Type B pancreatic cell (in vitro differentiated cells): ENCODE data around the gene DET1. TPM values are rescaled to one million over a fixed set of nuclear protein-coding genes. Genes with fewer than 3 reads are reported as not detected.
"Not testable (repeated sequence)": the region's sequence is repeated elsewhere in the genome, so short reads cannot be mapped to it uniquely, and the experiment has no call there.

Experiments
- DNase-seq: peaks from one replicate; pipeline ENCODE4 v3.0.0; 2021; ENCODE audit warnings: mixed read lengths; ENCODE audit not compliant: unreplicated experiment; ENCODE audit errors: extremely low spot score
- H3K27ac Mint-ChIP-seq: 2 replicates; pipeline ENCODE4 v1.8.0; 2021; ENCODE audit warnings: mild to moderate bottlenecking, mixed read lengths
- H3K27me3 Mint-ChIP-seq: 2 replicates; pipeline ENCODE4 v1.8.0; 2021; ENCODE audit warnings: mixed read lengths
- H3K36me3 Mint-ChIP-seq: 2 replicates; pipeline ENCODE4 v1.8.0; 2021; ENCODE audit warnings: mixed read lengths
- H3K4me1 Mint-ChIP-seq: one replicate; pipeline ENCODE4 v1.8.0; 2021; ENCODE audit warnings: mixed read lengths; ENCODE audit not compliant: unreplicated experiment
- H3K4me3 Mint-ChIP-seq: 2 replicates; pipeline ENCODE4 v1.8.0; 2021; ENCODE audit warnings: mild to moderate bottlenecking, mixed read lengths
- H3K9me3 Mint-ChIP-seq: 2 replicates; pipeline ENCODE4 v1.8.0; 2021; ENCODE audit warnings: mixed read lengths
- total RNA-seq: library from RNA; stranded (reverse); gene quantifications from 2 replicates; pipeline ENCODE4 v1.2.1, GENCODE V29; 2021; ENCODE audit warnings: low replicate concordance
- TF ChIP-seq, protein P1 (sequence below): fragments of 200-600 bp; sonication (generic); conservative IDR thresholded peaks from 2 replicates; pipeline ENCODE4 v1.5.0; 2021; ENCODE audit warnings: antibody characterized with exemption, mild to moderate bottlenecking

DET1 gene
- total RNA-seq, 1 donor from 2014 or later: 10.7 TPM

DNA sequence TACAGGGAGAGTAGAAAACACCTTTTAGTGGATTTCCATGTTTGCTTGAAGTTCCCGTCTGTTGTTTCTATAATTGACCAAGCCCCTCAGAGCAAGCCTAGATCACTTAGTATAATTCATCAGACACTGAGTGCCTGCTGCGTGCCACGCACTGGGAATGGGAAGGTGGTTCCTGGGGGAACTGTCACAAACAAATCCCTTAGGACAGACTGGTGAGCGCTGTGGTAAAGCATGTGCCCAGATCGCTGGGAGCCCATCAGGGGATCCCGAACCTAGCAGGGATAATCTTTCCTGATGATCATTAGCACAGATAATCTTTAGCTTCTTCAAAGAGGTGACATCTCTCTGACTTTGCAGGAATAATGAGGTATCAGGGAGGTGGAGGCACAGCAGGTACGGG lies 69.4 kb downstream of the DET1 start:
- Mint-ChIP-seq H3K9me3 (no peaks in the 10 kb centered on the region), H3K36me3 (peaks cover 7% of the 10 kb centered on the region), H3K4me3 (no peak overlapping the region), H3K27me3 (no peaks in the 10 kb centered on the region), H3K4me1 (no peaks in the 10 kb centered on the region), H3K27ac (no peak overlapping the region)
- TF ChIP-seq, protein P1, sequence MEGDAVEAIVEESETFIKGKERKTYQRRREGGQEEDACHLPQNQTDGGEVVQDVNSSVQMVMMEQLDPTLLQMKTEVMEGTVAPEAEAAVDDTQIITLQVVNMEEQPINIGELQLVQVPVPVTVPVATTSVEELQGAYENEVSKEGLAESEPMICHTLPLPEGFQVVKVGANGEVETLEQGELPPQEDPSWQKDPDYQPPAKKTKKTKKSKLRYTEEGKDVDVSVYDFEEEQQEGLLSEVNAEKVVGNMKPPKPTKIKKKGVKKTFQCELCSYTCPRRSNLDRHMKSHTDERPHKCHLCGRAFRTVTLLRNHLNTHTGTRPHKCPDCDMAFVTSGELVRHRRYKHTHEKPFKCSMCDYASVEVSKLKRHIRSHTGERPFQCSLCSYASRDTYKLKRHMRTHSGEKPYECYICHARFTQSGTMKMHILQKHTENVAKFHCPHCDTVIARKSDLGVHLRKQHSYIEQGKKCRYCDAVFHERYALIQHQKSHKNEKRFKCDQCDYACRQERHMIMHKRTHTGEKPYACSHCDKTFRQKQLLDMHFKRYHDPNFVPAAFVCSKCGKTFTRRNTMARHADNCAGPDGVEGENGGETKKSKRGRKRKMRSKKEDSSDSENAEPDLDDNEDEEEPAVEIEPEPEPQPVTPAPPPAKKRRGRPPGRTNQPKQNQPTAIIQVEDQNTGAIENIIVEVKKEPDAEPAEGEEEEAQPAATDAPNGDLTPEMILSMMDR: no peak
- no peak for DNase-seq

DNA sequence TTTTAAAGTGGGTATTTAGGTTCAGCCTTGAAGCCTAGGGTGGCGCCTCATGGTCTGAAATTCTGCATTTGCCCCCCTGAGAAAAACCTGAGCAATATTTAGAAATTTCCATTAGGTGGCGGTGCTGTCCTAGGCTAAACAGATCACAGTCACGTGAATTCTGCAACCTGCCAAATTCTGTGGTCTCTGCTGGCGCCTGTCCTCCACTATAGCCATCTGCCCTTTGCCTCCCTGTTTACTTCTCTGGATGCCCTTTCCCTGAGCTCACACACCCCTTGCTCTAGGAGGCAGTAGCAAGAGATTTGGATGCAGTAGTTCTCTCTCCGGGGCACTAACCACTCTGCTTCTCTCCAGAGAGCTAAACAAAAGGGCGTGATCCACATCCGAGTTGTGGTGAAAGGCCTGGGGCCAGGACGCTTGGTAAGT lies 69.8 kb downstream of the DET1 start:
- H3K36me3 Mint-ChIP-seq: peaks cover 6% of the 10 kb centered on the region
- DNase-seq: no peak

DNA sequence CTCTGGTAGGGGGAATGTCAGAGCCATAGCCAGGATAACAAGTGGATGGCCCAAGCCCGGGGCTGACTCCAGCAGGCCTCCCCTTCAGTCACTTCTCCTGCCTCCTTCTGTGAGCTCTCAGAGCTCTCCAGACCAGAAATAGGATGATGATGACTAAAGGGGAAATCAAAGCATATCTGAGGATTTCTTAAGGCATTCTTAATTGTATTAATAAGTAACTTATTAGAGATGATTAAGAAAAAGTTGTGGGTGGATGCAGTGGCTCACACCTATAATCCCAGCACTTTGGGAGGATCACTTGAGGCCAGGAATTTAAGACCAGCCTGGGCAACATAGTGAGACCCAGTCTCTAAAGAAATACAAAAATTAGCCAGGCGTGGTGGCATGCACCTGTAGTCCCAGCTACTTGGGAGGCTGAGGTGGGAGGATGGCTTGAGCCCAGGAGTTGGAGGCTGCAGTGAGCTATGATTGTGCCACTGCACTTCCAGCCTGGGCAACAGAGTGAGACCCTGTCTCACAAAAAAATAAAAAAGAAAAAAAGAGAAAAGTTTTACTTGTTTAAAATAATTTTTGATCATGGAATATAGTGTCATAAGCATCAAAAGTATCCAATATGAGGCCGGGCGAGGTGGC lies 72.7 kb downstream of the DET1 start:
- not testable (repeated sequence) for H3K36me3 Mint-ChIP-seq, DNase-seq, H3K27me3 Mint-ChIP-seq, H3K4me1 Mint-ChIP-seq, H3K9me3 Mint-ChIP-seq, H3K27ac Mint-ChIP-seq, H3K4me3 Mint-ChIP-seq

More for the DNA sequence above, 69.8 kb downstream of the DET1 start:
- Mint-ChIP-seq H3K4me3 (no peak overlapping the region), H3K4me1 (no peaks in the 10 kb centered on the region), H3K27ac (no peak overlapping the region), H3K27me3 (no peaks in the 10 kb centered on the region), H3K9me3 (no peaks in the 10 kb centered on the region)
- TF ChIP-seq, protein P1: peak; percentile 78

DNA sequence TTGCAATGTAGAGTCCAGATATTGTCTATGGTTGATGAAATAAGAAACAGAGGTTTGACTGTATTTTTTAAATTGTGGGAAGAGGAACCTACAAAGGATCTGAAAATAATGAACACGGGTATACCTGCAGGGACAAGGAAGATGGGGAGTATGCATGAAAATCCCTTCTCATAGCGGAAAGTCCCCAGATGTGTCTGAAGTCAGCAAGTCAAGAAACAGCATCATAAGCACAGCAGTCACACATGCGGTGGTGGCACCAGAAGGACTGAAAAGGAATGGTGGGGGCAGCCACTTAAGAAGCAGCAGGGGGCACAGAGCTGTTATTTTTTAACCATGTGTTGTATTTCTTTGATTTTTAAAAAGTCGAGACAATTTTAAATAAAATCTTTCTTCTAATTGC lies 74.3 kb downstream of the DET1 start:
- Mint-ChIP-seq H3K4me3 (no peak overlapping the region), H3K27me3 (no peaks in the 10 kb centered on the region), H3K36me3 (no peaks in the 10 kb centered on the region), H3K9me3 (no peaks in the 10 kb centered on the region), H3K4me1 (peaks cover 7% of the 10 kb centered on the region), H3K27ac (no peak overlapping the region)
- no peak for DNase-seq
- TF ChIP-seq, protein P1: no peak

DNA sequence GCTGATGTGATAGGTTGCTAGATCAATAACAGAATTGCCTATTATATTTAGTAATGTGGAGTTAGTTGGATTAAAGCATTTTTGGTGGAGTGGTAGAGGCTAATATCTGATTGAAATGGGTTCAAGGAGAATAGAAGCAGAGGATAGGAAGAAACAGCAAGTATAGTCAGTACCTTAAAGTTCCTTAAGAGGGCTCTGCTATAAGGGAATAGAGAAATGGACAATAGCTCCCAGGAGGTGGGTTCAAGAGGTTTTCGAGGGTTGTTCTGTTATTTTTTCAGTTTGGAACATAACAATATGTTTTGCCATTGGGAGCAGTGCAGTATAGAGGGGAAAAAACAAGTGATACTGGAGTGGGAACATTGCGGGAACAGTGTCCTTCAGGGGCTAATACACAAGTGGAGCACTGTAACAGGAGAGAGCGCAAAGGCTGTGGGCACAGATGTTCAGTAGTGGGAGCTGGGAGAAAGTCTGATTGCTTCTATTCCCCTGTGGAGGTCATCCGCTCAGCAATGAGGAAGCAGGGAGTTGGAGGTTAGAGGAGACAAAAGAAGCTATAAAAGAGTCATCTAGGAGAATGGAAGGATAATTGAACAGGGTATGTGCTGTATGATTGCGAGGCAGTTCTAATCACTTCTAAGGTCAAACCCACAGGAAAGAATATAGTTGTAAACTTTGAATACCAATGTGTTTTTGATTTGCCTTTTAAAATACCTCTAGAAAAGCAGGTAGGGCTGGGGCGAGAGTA lies 75.7 kb downstream of the DET1 start:
- H3K9me3 Mint-ChIP-seq: no peaks in the 10 kb centered on the region
- no peak overlapping the region for H3K27ac Mint-ChIP-seq
- no peaks in the 10 kb centered on the region for H3K36me3 Mint-ChIP-seq
- DNase-seq: no peak
- TF ChIP-seq, protein P1: peak; percentile 42
- peaks cover 15% of the 10 kb centered on the region for H3K4me1 Mint-ChIP-seq
- H3K27me3 Mint-ChIP-seq: no peaks in the 10 kb centered on the region
- H3K4me3 Mint-ChIP-seq: no peak overlapping the region

DNA sequence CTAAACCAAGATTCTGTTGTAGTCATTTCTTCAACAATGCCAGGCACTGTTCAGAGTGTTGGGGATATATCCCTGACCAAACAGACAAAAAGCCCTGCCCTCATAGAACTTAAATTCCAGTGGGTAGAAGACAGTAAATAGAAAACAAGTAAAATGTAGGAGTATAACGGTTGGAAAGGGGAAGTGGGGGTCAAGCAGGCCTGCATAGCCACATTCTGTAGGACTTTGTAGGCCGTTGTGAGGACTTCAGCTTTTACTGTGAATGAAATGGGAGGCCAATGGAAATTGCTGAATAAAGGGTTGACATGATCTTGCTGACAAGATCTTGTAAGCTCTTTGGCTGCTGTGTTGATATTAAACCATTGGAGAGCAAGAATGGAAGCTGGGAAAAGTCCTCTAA lies 77.2 kb downstream of the DET1 start:
- Mint-ChIP-seq H3K36me3 (no peaks in the 10 kb centered on the region), H3K4me3 (no peak overlapping the region)

DNA sequence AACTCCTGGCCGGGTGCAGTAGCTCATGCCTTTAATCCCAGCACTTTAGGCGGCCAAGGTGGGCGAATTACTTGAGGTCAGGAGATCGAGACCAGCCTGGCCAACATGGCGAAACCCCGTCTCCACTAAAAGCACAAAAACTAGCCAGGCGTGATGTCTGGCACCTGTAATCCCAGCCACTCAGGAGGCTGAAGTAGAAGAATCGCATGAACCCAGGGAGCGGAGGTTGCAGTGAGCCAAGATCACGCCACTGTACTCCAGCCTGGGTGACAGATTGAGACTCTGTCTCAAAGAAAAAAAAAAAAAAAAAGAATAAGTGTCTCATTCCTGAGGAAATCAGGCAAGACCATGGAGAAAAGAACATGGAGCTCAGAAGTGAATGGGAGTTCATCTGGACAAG lies 77.8 kb downstream of the DET1 start:
- H3K27ac Mint-ChIP-seq, H3K36me3 Mint-ChIP-seq, DNase-seq, H3K27me3 Mint-ChIP-seq, H3K9me3 Mint-ChIP-seq: not testable (repeated sequence)
- peaks cover 15% of the 10 kb centered on the region for H3K4me1 Mint-ChIP-seq
- H3K4me3 Mint-ChIP-seq: peak overlapping the region; percentile 94

More for the DNA sequence above, 77.2 kb downstream of the DET1 start:
- DNase-seq: no peak
- H3K27me3 Mint-ChIP-seq: no peaks in the 10 kb centered on the region
- TF ChIP-seq, protein P1: no peak
- H3K4me1 Mint-ChIP-seq: peaks cover 15% of the 10 kb centered on the region
- H3K27ac Mint-ChIP-seq: no peak overlapping the region
- no peaks in the 10 kb centered on the region for H3K9me3 Mint-ChIP-seq
